B cell (primary cell): Measurements from ENCODE around the gene SERPINI1. TPM values are rescaled to one million over a fixed set of nuclear protein-coding genes. Genes with fewer than 3 reads are reported as not detected.

ENCODE experiments used
- ATAC-seq: fragments of 200-7000 bp; cut with Tn5 transposase; one replicate; pipeline ENCODE4 v1.10.0; 2021; ENCODE audit warnings: low read depth, mild to moderate bottlenecking, moderate number of reproducible peaks, moderate library complexity
- CTCF ChIA-PET: fragments of 350-600 bp; sonication (Branson Sonifier 250); formaldehyde crosslinking; loops from one replicate; lab custom pipeline; 2021; ENCODE audit warnings: antibody characterized with exemption, inconsistent platforms; lab: Charles Lee
- POLR2A ChIA-PET: fragments of 350-600 bp; sonication (Branson Sonifier 250); formaldehyde crosslinking; loops from one replicate; lab custom pipeline; 2021; ENCODE audit warnings: antibody characterized with exemption; lab: Charles Lee
- DNase-seq: peaks from one replicate; pipeline ENCODE4 v3.0.0; 2013
- H2AFZ ChIP-seq: 2 replicates; pipeline ENCODE4 v1.6.1; 2012; ENCODE audit warnings: mild to moderate bottlenecking, low read depth, low read length; ENCODE audit not compliant: insufficient read depth, poor library complexity, severe bottlenecking
- H3K27ac ChIP-seq, 2 donors: 1 replicate in 1 of 2; 2 replicates in 1 of 2; pipeline ENCODE4 v1.5.1; 2012 to 2013; ENCODE audit warnings: low read length in 2 of 2, mild to moderate bottlenecking in 2 of 2, moderate library complexity in 1 of 2
- H3K27me3 ChIP-seq, 4 experiments: fragments of 200-600 bp in 1 of 4; sonication (generic) in 1 of 4; replicated peaks in 1 of 4; 1 replicate in 2 of 4; 2 replicates in 2 of 4; pipeline versions ENCODE4 v1.6.1 to v1.7.0; 2013 to 2016; ENCODE audit warnings: low read length in 3 of 4, mild to moderate bottlenecking in 2 of 4, mixed read lengths in 1 of 4, moderate library complexity in 1 of 4; ENCODE audit not compliant: insufficient read depth in 4 of 4, control insufficient read depth in 3 of 4; ENCODE audit errors: control extremely low read depth in 1 of 4
- H3K36me3 ChIP-seq, 2 experiments: replicated peaks in 1 of 2; 1 replicate in 1 of 2; 2 replicates in 1 of 2; pipeline versions ENCODE4 v1.6.1 to v1.7.1; 2013; ENCODE audit warnings: low read length in 1 of 2; ENCODE audit not compliant: insufficient read depth in 2 of 2, control insufficient read depth in 1 of 2; ENCODE audit errors: control extremely low read depth in 1 of 2, extremely low read depth in 1 of 2
- H3K4me1 ChIP-seq, 2 donors: fragments of 200-600 bp in 1 of 2; sonication (generic) in 1 of 2; 1 replicate in 1 of 2; 2 replicates in 1 of 2; pipeline versions ENCODE4 v1.5.1 to v1.6.1; 2013 to 2017; ENCODE audit warnings: low read length in 2 of 2; ENCODE audit not compliant: control insufficient read depth in 2 of 2, insufficient read depth in 2 of 2
- H3K4me2 ChIP-seq: replicated peaks from 2 replicates; pipeline ENCODE3; 2012; ENCODE audit warnings: mild to moderate bottlenecking, low read depth, low read length; ENCODE audit not compliant: poor library complexity, severe bottlenecking
- H3K4me3 ChIP-seq, 5 experiments: fragments of 200-600 bp in 1 of 5; sonication (generic) in 1 of 5; 1 replicate in 3 of 5; 2 replicates in 2 of 5; pipeline versions ENCODE4 v1.5.1 to v1.7.0; 2011 to 2016; ENCODE audit warnings: low read length in 4 of 5, mild to moderate bottlenecking in 4 of 5, low read depth in 2 of 5, control low read depth in 1 of 5, moderate library complexity in 1 of 5; ENCODE audit not compliant: insufficient read depth in 1 of 5; ENCODE audit errors: control extremely low read depth in 1 of 5, extremely low read depth in 1 of 5
- H3K79me2 ChIP-seq: fragments of 200-600 bp; sonication (generic); one replicate; pipeline ENCODE4 v1.6.0; 2016; ENCODE audit warnings: low read length; ENCODE audit not compliant: control insufficient read depth, insufficient read depth
- H3K9ac ChIP-seq: fragments of 200-600 bp; sonication (generic); 2 replicates; pipeline ENCODE4 v1.6.1; 2017; ENCODE audit warnings: mild to moderate bottlenecking, low read length, moderate library complexity
- H3K9me3 ChIP-seq, 3 donors: one replicate each; pipeline versions ENCODE4 v1.6.1 to v1.7.1; 2013; ENCODE audit warnings: low read length in 2 of 3; ENCODE audit not compliant: control insufficient read depth in 2 of 3, insufficient read depth in 1 of 3; ENCODE audit errors: control extremely low read depth in 1 of 3
- H4K20me1 ChIP-seq: 2 replicates; pipeline ENCODE4 v1.6.0; 2012; ENCODE audit warnings: mild to moderate bottlenecking, low read length; ENCODE audit not compliant: insufficient read depth, control insufficient read depth, poor library complexity, severe bottlenecking
- H3K27ac Mint-ChIP-seq: one replicate; pipeline ENCODE4 v1.8.0; 2021; ENCODE audit warnings: mixed read lengths
- H3K27me3 Mint-ChIP-seq: one replicate; pipeline ENCODE4 v1.8.0; 2021; ENCODE audit warnings: mixed read lengths
- H3K4me1 Mint-ChIP-seq: one replicate; pipeline ENCODE4 v1.8.0; 2021; ENCODE audit warnings: mixed read lengths
- H3K4me3 Mint-ChIP-seq: one replicate; pipeline ENCODE4 v1.8.0; 2021; ENCODE audit warnings: mixed read lengths
- H3K9me3 Mint-ChIP-seq: one replicate; pipeline ENCODE4 v1.8.0; 2022; ENCODE audit warnings: mixed read lengths; ENCODE audit not compliant: insufficient read depth
- CTCF ChIP-seq: fragments of 200-600 bp; IDR thresholded peaks from one replicate; pipeline ENCODE4 v1.8.0; 2022; ENCODE audit warnings: antibody characterized with exemption, mild to moderate bottlenecking
- EZH2 ChIP-seq: IDR thresholded peaks from 2 replicates; pipeline ENCODE4 v1.6.1; 2012; ENCODE audit warnings: borderline replicate concordance, low read depth, mild to moderate bottlenecking, moderate library complexity, low read length; ENCODE audit not compliant: insufficient read depth, poor library complexity, severe bottlenecking
- WGBS: methylation state at CpG from one replicate; pipeline ENCODE4 v1.1.5; 2013; ENCODE audit warnings: missing lambda C conversion rate; ENCODE audit not compliant: insufficient coverage; 5-methylcytosine and 5-hydroxymethylcytosine counted together
- intact Hi-C: fragments of 100-400 bp; cut with micrococcal nuclease; formaldehyde crosslinking; loops from one replicate; pipeline ENCODE4 v1.10.0; 2022
- polyA plus RNA-seq: library from polyadenylated mRNA; depleted of rRNA; stranded (reverse); fragments of >200 nt; gene quantifications from 2 replicates; pipeline ENCODE4 v1.2.3, GENCODE V29; 2012
- total RNA-seq, 2 donors: library from RNA; stranded (reverse); fragments of 120-200 nt in 1 of 2; gene quantifications; 1 replicate in 1 of 2; 2 replicates in 1 of 2; pipeline versions ENCODE4 v1.2.3 to v1.2.4, GENCODE V29; 2013 to 2022

The SERPINI1 gene
- total and polyA plus RNA-seq, 2 donors (not counting 1 experiment from before 2014, with no cell fraction given): 6.8 to 7.0 TPM

GRCh38 chr3:167835359-167835758 lies 99.8 kb downstream of the SERPINI1 start:
- Histone ChIP-seq H3K27ac (no peak overlapping the region), H3K27me3 (no peaks in the 10 kb centered on the region), H3K36me3 (no peaks in the 10 kb centered on the region), H3K4me3 (no peak overlapping the region), H3K79me2 (no peaks in the 10 kb centered on the region), H3K9me3 (no peaks in the 10 kb centered on the region), H2AFZ (no peak overlapping the region), H4K20me1 (no peaks in the 10 kb centered on the region), H3K9ac (no peak overlapping the region), H3K4me2 (no peak overlapping the region), H3K4me1 (peaks cover 4 to 12% of the 10 kb centered on the region in 2 donors)
- Mint-ChIP-seq H3K4me3 (no peak overlapping the region), H3K9me3 (no peaks in the 10 kb centered on the region), H3K27ac (no peak overlapping the region), H3K4me1 (peaks cover 12% of the 10 kb centered on the region), H3K27me3 (no peaks in the 10 kb centered on the region)
- intact Hi-C loops: no loop called here
- TF ChIP-seq EZH2 (no peak), CTCF (no peak)
- POLR2A ChIA-PET: no interaction called here
- WGBS: 88% methylated on average over 2 of the region's 5 CpGs
- DNase-seq (no peak), ATAC-seq (no peak)
- CTCF ChIA-PET: no interaction called here

GRCh38 chr3:167835953-167836352 lies 100.4 kb downstream of the SERPINI1 start:
- no peak overlapping the region for H2AFZ ChIP-seq
- no peak for TF ChIP-seq CTCF
- TF ChIP-seq EZH2: no peak
- H3K4me3 Mint-ChIP-seq: no peak overlapping the region
- intact Hi-C loops: no loop called here
- ATAC-seq: no peak
- H4K20me1 ChIP-seq: no peaks in the 10 kb centered on the region
- H3K9me3 ChIP-seq: no peaks in the 10 kb centered on the region
- CTCF ChIA-PET: interaction anchor here (1.1 kb wide), 1 partner anchor 148 kb away, joined by 3 read pairs; no protein-coding TSS in a partner anchor
- POLR2A ChIA-PET: no interaction called here
- no peaks in the 10 kb centered on the region for H3K36me3 ChIP-seq
- no peak overlapping the region for H3K27ac ChIP-seq
- WGBS: 100% methylated on average over 1 of the region's 4 CpGs
- no peaks in the 10 kb centered on the region for H3K9me3 Mint-ChIP-seq
- peaks cover 0 to 6% of the 10 kb centered on the region in 2 donors for H3K4me1 ChIP-seq
- no peak overlapping the region for H3K4me3 ChIP-seq
- no peak for DNase-seq
- no peaks in the 10 kb centered on the region for H3K27me3 Mint-ChIP-seq
- no peaks in the 10 kb centered on the region for H3K27me3 ChIP-seq
- no peak overlapping the region for H3K4me2 ChIP-seq
- H3K79me2 ChIP-seq: no peaks in the 10 kb centered on the region
- peaks cover 7% of the 10 kb centered on the region for H3K4me1 Mint-ChIP-seq
- H3K27ac Mint-ChIP-seq: no peak overlapping the region
- no peak overlapping the region for H3K9ac ChIP-seq
